Fibroblast of the aortic adventitia (primary cell): Measurements from ENCODE around the gene SENP8. TPM values are rescaled to one million over a fixed set of nuclear protein-coding genes. Genes with fewer than 3 reads are reported as not detected.
"Not testable (repeated sequence)": the region's sequence is repeated elsewhere in the genome, so short reads cannot be mapped to it uniquely, and the experiment has no call there.

Source experiments
- DNase-seq: peaks from one replicate; pipeline ENCODE4 v3.0.0-alpha.2; 2010; ENCODE audit warnings: low read depth
- H3K4me3 ChIP-seq: 2 replicates; pipeline ENCODE4 v1.5.1; 2011; ENCODE audit warnings: low read depth, mild to moderate bottlenecking, control low read depth, low read length, moderate library complexity
- CTCF ChIP-seq: IDR thresholded peaks from 2 replicates; pipeline ENCODE4 v1.5.1; 2011; ENCODE audit warnings: mild to moderate bottlenecking, low read length, control low read depth, inconsistent platforms; ENCODE audit not compliant: insufficient read depth
- total RNA-seq: library from RNA; depleted of rRNA; stranded (reverse); fragments of >200 nt; gene quantifications from 2 replicates; pipeline ENCODE4 v1.2.3, GENCODE V29; 2012; ENCODE audit warnings: low replicate concordance

Gene SENP8
- total RNA-seq, 1 donor = 3.8 TPM

GRCh38 chr15:72096796-72097195 is 21.4 kb upstream of the SENP8 start:
- no peak for TF ChIP-seq CTCF

GRCh38 chr15:72098040-72098439 is 20.2 kb upstream of the SENP8 start:
- no peak overlapping the region for H3K4me3 ChIP-seq
- DNase-seq = peak; percentile 27
- no peak for TF ChIP-seq CTCF

More at GRCh38 chr15:72096796-72097195, 21.4 kb upstream of the SENP8 start:
- H3K4me3 ChIP-seq = no peak overlapping the region
- no peak for DNase-seq

GRCh38 chr15:72099155-72099554 is 19.0 kb upstream of the SENP8 start:
- no peak overlapping the region for H3K4me3 ChIP-seq
- DNase-seq = no peak
- no peak for TF ChIP-seq CTCF

GRCh38 chr15:72100551-72100950 is 17.7 kb upstream of the SENP8 start:
- not testable (repeated sequence) for DNase-seq

GRCh38 chr15:72105111-72105510 is 13.1 kb upstream of the SENP8 start:
- no peak for TF ChIP-seq CTCF
- H3K4me3 ChIP-seq = no peak overlapping the region
- no peak for DNase-seq

More at GRCh38 chr15:72100551-72100950, 17.7 kb upstream of the SENP8 start:
- not testable (repeated sequence) for H3K4me3 ChIP-seq

DNA sequence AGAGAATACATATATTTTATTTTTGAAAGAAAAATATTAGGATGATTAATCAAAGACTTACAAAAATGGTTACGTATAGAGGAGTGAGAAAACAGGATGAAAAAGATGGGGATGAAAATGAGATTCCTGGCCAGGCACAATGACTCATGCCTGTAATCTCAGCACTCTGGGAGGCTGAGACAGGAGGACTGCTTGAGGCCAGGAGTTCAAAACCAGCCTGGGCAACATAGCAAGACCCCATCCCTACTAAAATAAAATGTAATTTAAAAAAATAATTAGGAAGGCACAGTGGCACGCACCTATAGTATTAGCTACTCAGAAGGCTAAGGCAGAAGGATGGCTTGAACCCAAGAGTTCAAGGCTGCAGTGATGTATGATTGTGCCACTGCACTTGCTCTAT is 12.1 kb upstream of the SENP8 start:
- DNase-seq = no peak
- TF ChIP-seq CTCF = no peak
- no peak overlapping the region for H3K4me3 ChIP-seq

DNA sequence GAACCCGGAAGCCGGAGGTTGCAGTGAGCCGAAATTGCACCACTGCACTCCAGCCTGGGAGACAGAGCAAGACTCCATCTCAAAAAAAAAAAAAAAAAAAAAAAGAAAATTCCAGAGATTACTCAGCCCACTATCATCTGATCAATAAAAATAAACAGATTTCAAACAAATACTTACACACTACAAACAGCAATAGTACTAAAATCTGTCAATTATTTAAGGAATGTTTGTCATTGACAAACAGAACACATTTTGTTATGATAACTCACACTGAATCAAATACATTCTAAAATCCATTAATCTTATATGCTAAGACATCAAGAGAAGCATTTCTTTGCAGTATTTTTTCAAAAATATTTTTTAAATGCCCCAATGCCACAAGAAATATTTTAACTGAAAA is 7.8 kb upstream of the SENP8 start:
- TF ChIP-seq CTCF = no peak
- no peak for DNase-seq
- no peak overlapping the region for H3K4me3 ChIP-seq
